CD4-positive, alpha-beta T cell treated with Interleukin-17A for 4 hours (primary cell): Measurements from ENCODE around the gene KBTBD3.
A peak's percentile ranks its signal among the peaks of the same experiment; 100 is the strongest.
"Not testable (repeated sequence)": the region's sequence is repeated elsewhere in the genome, so short reads cannot be mapped to it uniquely, and the experiment has no call there.

ENCODE experiments used
- DNase-seq: peaks from one replicate; pipeline ENCODE4 v3.0.0-alpha.2; 2020; ENCODE audit warnings: mixed read lengths

The KBTBD3 gene

GRCh38 chr11:106061954-106062949 lies 14.9 kb downstream of the KBTBD3 start:
- no peak for DNase-seq

- DNase-seq = no peak
These were observed 15.8 kb downstream of the KBTBD3 start for GRCh38 chr11:106061249-106061784.

GRCh38 chr11:106059617-106060016 lies 17.5 kb downstream of the KBTBD3 start:
- DNase-seq = no peak

DNA sequence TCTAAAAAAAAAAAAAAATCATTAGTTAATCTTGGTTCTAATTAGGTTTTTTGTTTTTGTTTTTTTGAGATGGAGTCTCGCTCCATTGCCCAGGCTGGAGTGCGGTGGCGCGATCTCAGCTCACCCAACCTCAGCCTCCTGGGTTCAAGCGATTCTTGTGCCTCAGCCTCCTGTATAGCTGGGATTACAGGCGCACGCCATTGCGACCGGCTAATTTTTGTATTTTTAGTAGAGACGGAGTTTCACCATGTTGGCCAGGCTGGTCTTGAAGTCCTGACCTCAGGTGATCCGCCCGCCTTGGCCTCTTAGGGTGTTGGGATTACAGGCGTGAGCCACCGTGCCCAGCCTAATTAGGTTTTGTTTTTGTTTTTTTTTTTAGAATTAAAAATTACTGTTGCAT lies 18.8 kb downstream of the KBTBD3 start:
- DNase-seq = not testable (repeated sequence)

- DNase-seq = no peak
These were observed 26.0 kb downstream of the KBTBD3 start for GRCh38 chr11:106051103-106051502.

- DNase-seq = no peak
These were observed 27.2 kb downstream of the KBTBD3 start for GRCh38 chr11:106049727-106050476.

- DNase-seq = no peak
These were observed 29.5 kb downstream of the KBTBD3 start for GRCh38 chr11:106047631-106048030.

DNA sequence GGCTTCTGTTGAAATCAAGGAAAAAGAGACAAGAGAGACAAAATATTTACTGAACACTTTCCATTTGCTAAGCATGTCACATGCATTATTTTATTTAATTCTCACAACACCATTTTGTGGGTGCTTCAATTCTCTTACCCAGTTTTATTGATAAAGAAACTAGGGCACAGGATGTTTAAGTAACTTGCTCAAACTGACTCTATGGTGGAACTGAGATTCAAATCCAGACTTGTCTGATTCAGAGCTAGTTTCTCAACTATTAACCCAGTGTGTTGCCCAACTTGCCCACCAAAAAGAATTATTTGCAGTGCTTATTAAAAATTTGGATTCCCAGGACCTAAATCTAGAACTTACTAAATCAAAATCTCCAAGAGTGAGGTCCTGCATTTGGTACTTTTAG lies 33.6 kb downstream of the KBTBD3 start:
- DNase-seq = no peak

DNA sequence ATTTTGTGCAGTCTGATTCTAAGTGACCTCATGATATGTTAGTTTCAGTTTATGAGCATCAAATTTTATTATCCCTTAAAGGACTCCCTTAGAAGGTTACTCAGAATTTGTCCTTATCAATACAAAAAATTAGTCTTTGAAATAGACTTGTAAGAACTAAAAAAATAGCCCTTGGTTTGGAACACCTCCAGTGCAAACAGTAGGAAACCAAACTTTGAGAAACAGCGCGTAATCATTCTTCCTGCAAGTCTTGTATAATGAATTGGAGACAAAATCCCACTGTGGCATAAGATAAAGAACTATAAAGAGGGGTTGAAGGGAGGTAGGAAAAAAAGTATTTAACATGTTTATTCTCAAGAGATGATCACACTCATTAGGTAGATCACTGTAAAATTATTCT lies 44.3 kb downstream of the KBTBD3 start:
- DNase-seq = no peak

GRCh38 chr11:106031936-106032335 lies 45.2 kb downstream of the KBTBD3 start:
- no peak for DNase-seq

DNA sequence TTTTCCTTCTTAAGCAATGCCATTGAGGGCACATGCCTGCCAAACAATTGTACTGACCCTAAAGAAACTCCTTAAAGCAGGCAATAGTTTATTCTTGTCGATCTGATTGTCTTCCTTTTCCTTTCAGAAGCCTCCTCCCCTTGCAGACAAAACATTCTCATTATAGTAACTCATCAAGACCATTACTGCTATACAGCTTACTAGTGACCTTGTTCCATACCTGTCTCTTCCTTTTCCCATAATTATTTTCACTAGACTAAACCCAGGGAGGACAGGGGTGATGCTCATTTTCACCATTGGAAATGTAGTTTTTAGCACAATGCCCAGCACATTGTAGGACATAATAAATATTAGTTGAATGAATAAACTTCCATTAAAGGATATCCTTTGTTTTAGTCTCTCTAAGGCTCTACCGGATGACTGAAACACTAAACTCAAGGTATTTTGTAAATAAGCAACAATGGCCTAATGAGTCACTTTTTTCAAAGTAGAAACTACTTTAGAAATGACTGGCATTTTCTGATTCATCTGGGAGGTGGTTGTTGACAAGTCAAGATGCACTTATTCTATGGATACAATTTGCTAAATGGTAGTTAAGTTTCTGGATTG lies 45.8 kb downstream of the KBTBD3 start:
- no peak for DNase-seq

GRCh38 chr11:106030609-106031008 lies 46.5 kb downstream of the KBTBD3 start:
- no peak for DNase-seq

DNA sequence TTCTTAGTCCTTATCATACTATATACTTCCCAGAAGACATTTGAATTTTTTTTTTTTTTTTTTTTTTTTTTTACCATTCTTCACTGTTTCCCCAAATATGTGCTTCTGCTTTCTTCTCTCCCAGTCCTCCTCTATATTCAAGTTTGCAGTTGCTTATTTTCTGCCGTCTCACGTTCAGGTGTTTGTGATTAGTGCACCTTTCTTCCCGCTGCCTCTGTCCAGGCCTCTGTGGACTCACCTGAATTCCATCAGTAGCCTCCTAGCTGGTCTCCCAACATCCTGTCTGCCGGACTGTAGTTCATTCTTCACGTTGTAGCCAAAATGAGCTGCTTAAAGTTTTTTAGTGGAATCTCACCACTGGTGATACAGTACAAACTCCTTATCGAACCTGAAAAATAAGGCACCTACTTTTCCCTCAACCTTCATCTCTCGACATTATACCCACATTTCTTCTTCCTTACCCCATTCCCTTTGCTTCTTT lies 54.3 kb downstream of the KBTBD3 start:
- DNase-seq = no peak

DNA sequence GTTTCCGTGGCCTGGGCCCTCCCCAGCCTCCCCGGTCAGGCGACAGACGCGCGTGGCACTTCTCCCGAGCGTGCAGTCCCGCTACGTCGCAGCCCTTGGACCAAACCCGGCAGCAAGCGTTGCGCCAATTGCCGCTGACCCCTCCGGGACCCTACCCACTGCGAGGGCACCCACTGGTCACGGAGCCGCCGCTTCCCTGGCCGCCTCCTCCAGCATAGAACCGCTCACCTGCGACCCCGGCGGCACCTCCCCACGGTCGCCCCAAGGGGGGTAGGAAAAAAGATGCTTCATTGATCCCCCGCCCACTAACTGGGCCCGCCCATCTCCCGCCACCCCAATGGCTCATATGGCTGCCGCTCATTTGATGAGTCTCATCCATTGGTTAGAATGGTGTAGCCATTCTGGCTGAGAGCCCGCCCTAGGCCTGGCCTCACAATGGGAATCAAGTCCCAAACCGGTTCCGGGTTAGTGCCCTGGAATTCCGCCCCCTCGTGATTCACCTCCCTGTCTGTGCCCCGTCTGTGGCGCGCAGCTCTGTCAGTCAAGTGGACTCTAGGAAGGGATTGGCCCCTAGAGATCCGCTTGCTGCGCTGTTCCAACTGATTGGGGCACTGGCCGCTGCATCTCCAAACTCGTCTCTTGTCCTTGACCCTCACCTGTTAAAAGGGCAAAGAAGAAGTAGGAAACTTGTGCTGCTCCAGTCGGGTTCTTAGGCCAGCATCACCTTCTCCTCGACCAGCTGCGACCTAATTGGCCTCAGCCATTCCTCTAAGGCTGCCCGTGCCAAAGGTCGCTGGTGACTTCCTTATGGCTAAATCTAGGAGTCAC lies 55.0 kb downstream of the KBTBD3 start, which contains the start of gene MSANTD4:
Gene MSANTD4 (minus strand): TSS at position 274 of the 828 bp plus-strand sequence. CDS start 11,323 bp downstream, outside the sequence.
- peak; percentile 95 for DNase-seq

GRCh38 chr11:106021181-106021966 lies 55.8 kb downstream of the KBTBD3 start:
- DNase-seq = no peak

DNA sequence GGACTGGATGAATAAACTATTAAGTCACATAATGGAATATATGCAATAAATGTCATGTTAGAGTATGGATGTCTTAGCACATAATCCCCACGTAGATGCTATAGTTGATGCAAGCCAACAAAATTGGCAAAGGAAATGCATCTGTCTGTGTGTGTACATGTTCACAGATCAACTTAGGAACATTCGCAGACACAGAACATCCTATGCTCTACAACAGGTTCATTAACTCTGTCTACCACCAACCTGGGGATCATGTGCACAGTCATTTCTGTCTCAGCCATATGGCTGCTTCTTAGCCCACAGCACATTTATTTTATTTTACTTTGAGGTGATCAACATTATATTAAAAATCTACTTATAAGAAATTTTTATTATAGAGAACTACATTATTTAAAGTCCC lies 60.1 kb downstream of the KBTBD3 start:
- no peak for DNase-seq

- no peak for DNase-seq
These were observed 62.1 kb downstream of the KBTBD3 start for GRCh38 chr11:106015066-106015465.

DNA sequence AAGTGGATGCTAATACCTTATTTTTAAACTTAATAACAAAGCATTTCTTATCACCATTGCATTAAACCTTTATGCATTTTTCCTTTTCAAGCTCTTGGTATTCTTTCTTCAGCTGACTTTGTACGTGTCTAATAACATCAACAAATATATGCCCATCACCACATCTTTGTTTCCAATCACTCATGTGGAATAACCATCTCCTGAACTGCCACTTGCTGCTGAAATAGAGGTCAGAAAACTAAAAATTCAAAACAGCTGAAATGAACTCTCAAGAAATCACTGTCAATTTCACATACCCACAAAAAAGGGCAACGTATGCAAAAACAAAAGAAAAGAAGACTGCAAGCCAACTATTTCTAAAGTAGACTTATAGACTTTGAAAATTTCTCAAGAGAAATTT lies 62.5 kb downstream of the KBTBD3 start:
- no peak for DNase-seq

DNA sequence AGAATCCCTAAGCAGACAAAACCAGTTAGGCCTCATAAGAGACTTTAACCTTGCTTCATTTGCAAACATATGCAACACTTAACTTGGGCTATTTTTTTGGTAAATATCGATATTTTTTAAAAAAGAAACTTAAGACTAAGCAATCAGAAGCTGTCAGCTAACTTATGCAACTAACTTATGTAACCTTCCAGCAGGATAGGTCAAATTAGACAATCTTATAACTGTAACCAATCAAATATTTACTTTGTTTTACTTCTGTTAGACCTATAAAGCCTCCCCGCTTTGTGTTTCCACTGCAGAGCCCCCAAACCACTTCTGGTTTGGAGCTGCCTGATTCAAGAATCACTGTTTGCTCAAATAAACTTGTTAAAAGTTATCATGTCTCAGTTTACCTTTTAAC lies 63.1 kb downstream of the KBTBD3 start:
- no peak for DNase-seq

GRCh38 chr11:106012744-106013143 lies 64.4 kb downstream of the KBTBD3 start:
- DNase-seq = no peak

DNA sequence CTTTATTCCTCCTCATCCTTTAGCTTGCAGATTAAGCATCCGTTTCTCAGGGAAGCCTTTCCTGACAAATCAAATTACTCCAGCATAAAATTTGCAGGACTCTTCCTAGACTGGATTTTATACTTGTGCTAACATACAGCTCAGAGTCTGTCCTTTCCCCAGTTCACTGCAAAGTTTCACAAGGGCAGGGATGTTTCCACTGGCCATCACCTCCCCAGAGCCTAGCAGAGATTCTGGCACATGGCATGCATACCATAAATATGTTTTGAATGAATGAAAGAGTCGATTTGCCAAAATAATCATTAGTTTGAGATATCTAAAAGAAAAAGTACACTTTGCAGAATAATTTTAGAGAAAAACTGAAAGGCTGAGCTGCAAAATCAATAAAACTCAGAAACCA lies 65.7 kb downstream of the KBTBD3 start:
- no peak for DNase-seq
